ENCODE results near the gene RAB19. TPM values are rescaled to one million over a fixed set of nuclear protein-coding genes. Genes with fewer than 3 reads are reported as not detected.

RAB19 gene
- total and polyA plus RNA-seq, 9 of the 15 experiments (the other 6 are each of a cell fraction or from before 2014, with no cell fraction given) = not detected

- TF ChIP-seq CTCFL (IDR thresholded peaks at IDR 0.05; ENCODE audit: borderline replicate concordance, insufficient read depth, low read depth, low read length, poor library complexity, severe bottlenecking) (no peak), ZBTB11 (CRISPR knock-in tag; IDR thresholded peaks at IDR 0.05) (no peak), NFATC3 (IDR thresholded peaks at IDR 0.05) (no peak), ZNF121 (CRISPR knock-in tag; conservative IDR thresholded peaks at IDR 0.05) (no peak), GTF2E2 (tag; IDR thresholded peaks at IDR 0.05) (no peak), ZNF583 (CRISPR knock-in tag; IDR thresholded peaks at IDR 0.05) (no peak; the same call in 1 of the 2 replicates), LARP7 (IDR thresholded peaks at IDR 0.05) (no peak), C11orf30 (IDR thresholded peaks at IDR 0.05; ENCODE audit: low read depth) (peak; percentile 89), FOXA1 (IDR thresholded peaks at IDR 0.05; ENCODE audit: borderline replicate concordance) (no peak), ZBTB17 (CRISPR knock-in tag; IDR thresholded peaks at IDR 0.05) (no peak), ZNF609 (CRISPR knock-in tag; IDR thresholded peaks at IDR 0.05; ENCODE audit: borderline replicate concordance) (0 out of 2 replicates have a peak, but pooled peaks have one; percentile 9), RERE (CRISPR knock-in tag; IDR thresholded peaks at IDR 0.05; ENCODE audit: borderline replicate concordance) (no peak)
Observed at GRCh38 chr7:140391634-140392033, 12.2 kb upstream of the RAB19 start (continued).
